Suprapubic skin (tissue), 4 donors: Measurements from ENCODE around the gene SERHL2. TPM values are rescaled to one million over a fixed set of nuclear protein-coding genes. Genes with fewer than 3 reads are reported as not detected.

ENCODE experiments used
- DNase-seq, 2 donors: peaks; one replicate each; pipeline ENCODE4 v3.0.0-alpha.2; 2019; ENCODE audit warnings: low spot score in 2 of 2
- H3K27ac ChIP-seq: fragments of 200-600 bp; sonication (generic); one replicate; pipeline ENCODE4 v1.5.1; 2019
- H3K27me3 ChIP-seq: fragments of 200-600 bp; sonication (generic); one replicate; pipeline ENCODE4 v1.5.1; 2019
- H3K36me3 ChIP-seq: fragments of 200-600 bp; sonication (generic); one replicate; pipeline ENCODE4 v1.5.1; 2019
- H3K4me1 ChIP-seq: fragments of 200-600 bp; sonication (generic); one replicate; pipeline ENCODE4 v1.5.1; 2019
- H3K4me3 ChIP-seq: fragments of 200-600 bp; sonication (generic); one replicate; pipeline ENCODE4 v1.5.1; 2019; ENCODE audit warnings: mild to moderate bottlenecking
- H3K9me3 ChIP-seq: fragments of 200-600 bp; sonication (generic); one replicate; pipeline ENCODE4 v1.5.1; 2019
- EP300 ChIP-seq: sonication (generic); formaldehyde crosslinking; IDR thresholded peaks from one replicate; pipeline ENCODE4 v1.6.1; 2017; ENCODE audit warnings: antibody characterized with exemption
- POLR2A ChIP-seq, 2 donors: fragments of 450-650 bp; IDR thresholded peaks; one replicate each; pipeline ENCODE4 v1.6.1; 2017; ENCODE audit warnings: antibody characterized with exemption in 2 of 2, mild to moderate bottlenecking in 2 of 2, moderate library complexity in 2 of 2
- POLR2AphosphoS5 ChIP-seq, 3 donors: sonication (generic); formaldehyde crosslinking; IDR thresholded peaks; one replicate each; pipeline ENCODE4 v1.6.1; 2017; ENCODE audit warnings: antibody characterized with exemption in 3 of 3
- WGBS: methylation state at CpG from one replicate; pipeline ENCODE4 v1.1.5; 2018; 5-methylcytosine and 5-hydroxymethylcytosine counted together
- total RNA-seq, 4 donors: library from RNA; depleted of rRNA; stranded (reverse); fragments of >200 nt; gene quantifications; one replicate each; pipeline ENCODE4 v1.1.0, GENCODE V29; 2016
- TF ChIP-seq, protein P1 (sequence below), 2 donors: fragments of 200-600 bp in 1 of 2; fragments of 450-650 bp in 1 of 2; sonication (generic) in 1 of 2; IDR thresholded peaks; one replicate each; pipeline ENCODE4 v1.5.1; 2016 to 2019; ENCODE audit warnings: antibody characterized with exemption in 2 of 2, mild to moderate bottlenecking in 1 of 2, moderate library complexity in 1 of 2

Gene SERHL2
- total RNA-seq, 4 donors from 2014 or later = 13.0 to 96.1 (median 52.1) TPM

DNA sequence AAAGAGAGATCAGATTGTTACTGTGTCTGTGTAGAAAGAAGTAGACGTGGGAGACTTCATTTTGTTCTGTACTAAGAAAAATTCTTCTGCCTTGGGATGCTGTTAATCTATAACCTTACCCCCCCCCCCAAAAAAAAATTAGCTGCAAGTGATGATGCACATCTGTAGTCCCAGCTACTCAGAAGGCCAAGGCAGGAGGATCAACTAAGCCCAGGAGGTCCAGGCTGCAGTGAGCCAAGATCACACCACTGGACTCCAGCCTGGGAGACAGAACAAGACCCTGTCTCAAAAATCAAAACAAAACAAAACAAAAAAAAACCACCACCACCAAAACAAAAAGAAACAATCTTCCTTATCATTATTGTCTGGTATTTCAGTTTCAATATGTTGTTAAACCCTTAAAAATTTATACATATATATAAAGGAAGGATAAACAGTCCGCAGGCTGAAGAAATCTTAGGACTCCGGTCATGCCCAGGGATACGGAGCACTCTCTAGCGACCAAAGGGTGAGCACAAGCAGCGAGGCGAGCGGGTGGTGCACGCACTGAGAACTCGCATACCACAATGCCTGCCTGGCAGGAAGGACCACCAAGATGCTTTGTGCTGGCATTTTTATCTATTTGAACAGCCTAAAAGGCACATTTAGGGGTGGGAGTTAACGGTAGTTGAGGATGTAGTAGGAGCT, 54.5 kb downstream of the SERHL2 start:
- no peak for DNase-seq
- Histone ChIP-seq H3K4me3 (no peak overlapping the region), H3K9me3 (no peaks in the 10 kb centered on the region), H3K4me1 (peaks cover 65% of the 10 kb centered on the region), H3K27ac (peak overlapping the region; percentile 50), H3K36me3 (peaks cover 17% of the 10 kb centered on the region), H3K27me3 (no peaks in the 10 kb centered on the region)
- WGBS = 79% methylated on average over 11 of the region's 11 CpGs
- TF ChIP-seq, protein P1, sequence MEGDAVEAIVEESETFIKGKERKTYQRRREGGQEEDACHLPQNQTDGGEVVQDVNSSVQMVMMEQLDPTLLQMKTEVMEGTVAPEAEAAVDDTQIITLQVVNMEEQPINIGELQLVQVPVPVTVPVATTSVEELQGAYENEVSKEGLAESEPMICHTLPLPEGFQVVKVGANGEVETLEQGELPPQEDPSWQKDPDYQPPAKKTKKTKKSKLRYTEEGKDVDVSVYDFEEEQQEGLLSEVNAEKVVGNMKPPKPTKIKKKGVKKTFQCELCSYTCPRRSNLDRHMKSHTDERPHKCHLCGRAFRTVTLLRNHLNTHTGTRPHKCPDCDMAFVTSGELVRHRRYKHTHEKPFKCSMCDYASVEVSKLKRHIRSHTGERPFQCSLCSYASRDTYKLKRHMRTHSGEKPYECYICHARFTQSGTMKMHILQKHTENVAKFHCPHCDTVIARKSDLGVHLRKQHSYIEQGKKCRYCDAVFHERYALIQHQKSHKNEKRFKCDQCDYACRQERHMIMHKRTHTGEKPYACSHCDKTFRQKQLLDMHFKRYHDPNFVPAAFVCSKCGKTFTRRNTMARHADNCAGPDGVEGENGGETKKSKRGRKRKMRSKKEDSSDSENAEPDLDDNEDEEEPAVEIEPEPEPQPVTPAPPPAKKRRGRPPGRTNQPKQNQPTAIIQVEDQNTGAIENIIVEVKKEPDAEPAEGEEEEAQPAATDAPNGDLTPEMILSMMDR (IDR thresholded peaks at IDR 0.05) = no peak
- TF ChIP-seq POLR2A (IDR thresholded peaks at IDR 0.05) (no peak), POLR2AphosphoS5 (IDR thresholded peaks at IDR 0.05) (no peak), EP300 (no peak)

DNA sequence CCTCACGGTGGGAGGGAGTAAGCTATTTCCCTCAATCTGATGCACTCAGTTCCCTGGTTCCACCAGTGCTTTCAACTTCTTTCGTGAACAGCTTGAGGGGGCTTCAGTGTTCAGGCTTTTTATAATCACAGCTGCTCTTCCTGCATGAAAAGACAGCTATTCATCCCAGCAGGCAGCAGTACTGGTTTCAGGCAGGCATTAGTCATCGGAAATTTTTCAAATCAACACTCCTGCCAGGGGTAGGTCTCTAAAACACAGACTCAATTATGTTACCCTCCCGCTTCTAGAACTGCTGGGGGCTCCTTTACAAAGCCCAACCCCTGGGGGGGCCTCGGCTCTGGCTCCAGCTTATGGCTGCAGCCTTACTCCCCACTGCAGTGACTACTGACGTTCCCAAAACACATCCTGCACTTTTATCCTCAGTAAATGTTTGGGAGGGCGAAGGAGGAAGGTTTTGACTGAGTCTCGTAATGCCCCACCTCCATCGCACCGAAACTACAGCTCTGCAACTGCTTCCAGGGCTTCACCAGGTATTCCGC, 55.1 kb downstream of the SERHL2 start:
- Histone ChIP-seq H3K4me3 (peak overlapping the region; percentile 13), H3K4me1 (peaks cover 68% of the 10 kb centered on the region), H3K27me3 (no peaks in the 10 kb centered on the region), H3K36me3 (peaks cover 16% of the 10 kb centered on the region), H3K27ac (peak overlapping the region; percentile 50), H3K9me3 (no peaks in the 10 kb centered on the region)
- 24% methylated on average over 7 of the region's 11 CpGs for WGBS
- no peak for DNase-seq
- TF ChIP-seq, protein P1 (IDR thresholded peaks at IDR 0.05) = no peak
- TF ChIP-seq EP300 (no peak), POLR2AphosphoS5 (IDR thresholded peaks at IDR 0.05) (no peak), POLR2A (IDR thresholded peaks at IDR 0.05) (no peak)

DNA sequence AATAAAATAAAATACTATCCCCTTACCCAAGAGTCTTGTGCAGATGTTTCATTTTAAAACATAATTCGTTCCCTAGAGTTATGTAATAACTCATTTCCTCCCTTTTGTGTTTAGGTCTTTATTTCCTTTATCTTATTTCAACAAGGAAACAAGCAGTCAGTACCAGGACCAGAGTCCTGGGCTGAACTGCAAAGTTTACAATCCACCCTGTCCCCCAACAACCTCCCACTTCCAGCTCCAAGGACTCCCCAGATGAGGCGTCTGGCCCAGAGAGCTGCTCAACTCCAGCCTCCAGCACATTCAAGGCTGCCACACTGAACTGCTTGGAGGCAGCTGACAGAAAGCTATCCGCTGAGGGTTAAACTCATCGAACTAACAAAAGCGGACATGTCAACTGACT, 56.4 kb downstream of the SERHL2 start:
- H3K36me3 ChIP-seq = peaks cover 12% of the 10 kb centered on the region
- WGBS = 73% methylated on average over 5 of the region's 5 CpGs
- peaks cover 62% of the 10 kb centered on the region for H3K4me1 ChIP-seq
- H3K4me3 ChIP-seq = no peak overlapping the region
- no peak for DNase-seq
- no peaks in the 10 kb centered on the region for H3K9me3 ChIP-seq
- TF ChIP-seq, protein P1 (IDR thresholded peaks at IDR 0.05) = no peak
- TF ChIP-seq POLR2AphosphoS5 (IDR thresholded peaks at IDR 0.05) (no peak), POLR2A (IDR thresholded peaks at IDR 0.05) (no peak), EP300 (no peak)
- H3K27ac ChIP-seq = peak overlapping the region; percentile 50
- H3K27me3 ChIP-seq = no peaks in the 10 kb centered on the region

DNA sequence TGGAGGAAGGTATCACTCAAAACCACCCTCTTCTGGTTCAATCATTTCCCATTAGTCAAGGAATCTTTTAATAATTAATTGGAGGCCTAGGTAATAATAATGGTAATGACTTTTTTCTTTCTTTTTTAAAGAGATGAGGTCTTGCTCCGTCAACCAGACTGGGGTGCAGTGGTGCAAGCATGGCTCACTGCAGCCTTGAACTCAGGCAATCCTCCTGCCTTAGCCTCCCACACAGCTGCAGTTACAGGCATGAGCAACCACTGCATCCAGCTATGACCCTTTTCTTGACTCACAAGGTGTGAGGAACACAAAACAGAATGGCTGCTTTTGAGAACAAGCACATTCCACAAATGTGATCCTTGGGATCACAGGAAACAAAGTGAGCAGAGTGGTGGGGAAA, 57.3 kb downstream of the SERHL2 start:
- 87% methylated on average over 1 of the region's 1 CpG for WGBS
- H3K9me3 ChIP-seq = no peaks in the 10 kb centered on the region
- no peak for TF ChIP-seq POLR2A (IDR thresholded peaks at IDR 0.05)
- no peak for TF ChIP-seq POLR2AphosphoS5 (IDR thresholded peaks at IDR 0.05)
- TF ChIP-seq EP300 = no peak
- TF ChIP-seq, protein P1 (IDR thresholded peaks at IDR 0.05) = no peak
- H3K4me3 ChIP-seq = no peak overlapping the region
- H3K36me3 ChIP-seq = peaks cover 12% of the 10 kb centered on the region
- peaks cover 71% of the 10 kb centered on the region for H3K4me1 ChIP-seq
- DNase-seq = no peak
- H3K27ac ChIP-seq = no peak overlapping the region
- no peaks in the 10 kb centered on the region for H3K27me3 ChIP-seq

DNA sequence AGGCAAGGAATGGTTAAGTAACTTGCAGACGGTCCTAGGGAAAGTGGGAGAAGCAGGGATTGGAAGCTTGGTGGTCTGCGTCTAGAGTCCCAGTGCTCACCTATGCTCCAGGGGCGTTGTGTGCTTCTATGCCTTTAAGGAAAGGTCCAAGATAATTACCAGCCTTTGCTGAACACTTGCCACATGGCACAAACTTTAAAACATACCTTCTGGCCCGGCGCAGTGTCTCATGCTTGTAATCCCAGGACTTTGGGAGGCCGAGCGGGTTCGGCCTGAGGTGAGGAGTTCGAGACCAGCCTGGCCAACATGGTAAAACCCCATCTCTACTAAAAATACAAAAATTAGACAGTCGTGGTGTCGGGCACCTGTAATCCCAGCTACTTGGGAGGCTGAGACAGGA, 58.6 kb downstream of the SERHL2 start:
- H3K4me3 ChIP-seq = peak overlapping the region; percentile 91

More for the DNA sequence above, 58.6 kb downstream of the SERHL2 start:
- no peaks in the 10 kb centered on the region for H3K27me3 ChIP-seq
- no peak for DNase-seq
- H3K27ac ChIP-seq = peak overlapping the region; percentile 99
- WGBS = 81% methylated on average over 11 of the region's 11 CpGs
- no peaks in the 10 kb centered on the region for H3K9me3 ChIP-seq
- H3K36me3 ChIP-seq = peaks cover 4% of the 10 kb centered on the region
- TF ChIP-seq, protein P1 (IDR thresholded peaks at IDR 0.05) = no peak
- no peak for TF ChIP-seq POLR2AphosphoS5 (IDR thresholded peaks at IDR 0.05)
- TF ChIP-seq POLR2A (IDR thresholded peaks at IDR 0.05) = no peak
- H3K4me1 ChIP-seq = peaks cover 80% of the 10 kb centered on the region
